Measurements from ENCODE around the gene PFKP.

The PFKP gene

GRCh38 chr10:3146289-3146688 lies 78.9 kb downstream of the PFKP start:
- Histone ChIP-seq H3K79me2 (ENCODE audit: low read length) (no peaks in the 10 kb centered on the region), H3F3A (ENCODE audit: insufficient read depth, low read length) (no peaks in the 10 kb centered on the region), H3K27ac (ENCODE audit: low read length) (no peak overlapping the region), H3K4me1 (ENCODE audit: low read length) (no peaks in the 10 kb centered on the region), H3K4me3 (ENCODE audit: low read length) (no peak overlapping the region), H3K9me3 (replicated peaks; ENCODE audit: insufficient read depth, low read length) (no peaks in the 10 kb centered on the region), H3K9ac (ENCODE audit: low read length) (no peak overlapping the region), H3K27me3 (replicated peaks; ENCODE audit: insufficient read depth, low read length) (no peaks in the 10 kb centered on the region), H3K9me2 (replicated peaks; ENCODE audit: insufficient read depth, low read length) (no peaks in the 10 kb centered on the region), H3K4me2 (ENCODE audit: low read depth, low read length) (no peak overlapping the region), H4K20me1 (ENCODE audit: insufficient read depth, low read length) (no peaks in the 10 kb centered on the region), H3K36me3 (replicated peaks; ENCODE audit: insufficient read depth, low read length) (no peaks in the 10 kb centered on the region; the same call in none of the 2 replicates), H2AFZ (ENCODE audit: low read length) (no peak overlapping the region)
- TF ChIP-seq EZH2phosphoT487 (IDR thresholded peaks at IDR 0.05; ENCODE audit: low read length) (no peak), CTCF (IDR thresholded peaks at IDR 0.05; ENCODE audit: low read length) (no peak), EZH2 (optimal IDR thresholded peaks at IDR 0.05; ENCODE audit: low read depth, low read length) (no peak)
- DNase-seq, result no peak

- no peaks in the 10 kb centered on the region for H3K4me1 ChIP-seq (ENCODE audit: low read length)
- H3F3A ChIP-seq (ENCODE audit: insufficient read depth, low read length), result no peaks in the 10 kb centered on the region
- H3K4me3 ChIP-seq (ENCODE audit: low read length), result no peak overlapping the region
- no peak for DNase-seq
- H2AFZ ChIP-seq (ENCODE audit: low read length), result no peak overlapping the region
- H3K4me2 ChIP-seq (ENCODE audit: low read depth, low read length), result no peak overlapping the region
- no peaks in the 10 kb centered on the region for H3K79me2 ChIP-seq (ENCODE audit: low read length)
- TF ChIP-seq EZH2 (optimal IDR thresholded peaks at IDR 0.05; ENCODE audit: low read depth, low read length) (no peak), CTCF (IDR thresholded peaks at IDR 0.05; ENCODE audit: low read length) (no peak), EZH2phosphoT487 (IDR thresholded peaks at IDR 0.05; ENCODE audit: low read length) (no peak)
- H3K27ac ChIP-seq (ENCODE audit: low read length), result no peak overlapping the region
- no peaks in the 10 kb centered on the region for H3K9me2 ChIP-seq (replicated peaks; ENCODE audit: insufficient read depth, low read length)
- H3K9me3 ChIP-seq (replicated peaks; ENCODE audit: insufficient read depth, low read length), result no peaks in the 10 kb centered on the region
- H3K9ac ChIP-seq (ENCODE audit: low read length), result no peak overlapping the region
- H3K27me3 ChIP-seq (replicated peaks; ENCODE audit: insufficient read depth, low read length), result no peaks in the 10 kb centered on the region
- no peaks in the 10 kb centered on the region for H4K20me1 ChIP-seq (ENCODE audit: insufficient read depth, low read length)
- H3K36me3 ChIP-seq (replicated peaks; ENCODE audit: insufficient read depth, low read length), result no peaks in the 10 kb centered on the region; the same call in none of the 2 replicates
Observed at GRCh38 chr10:3147117-3147820, 79.9 kb downstream of the PFKP start.

GRCh38 chr10:3148041-3148440 lies 80.7 kb downstream of the PFKP start:
- no peak for TF ChIP-seq EZH2phosphoT487 (IDR thresholded peaks at IDR 0.05; ENCODE audit: low read length)
- TF ChIP-seq CTCF (IDR thresholded peaks at IDR 0.05; ENCODE audit: low read length), result no peak
- no peak for TF ChIP-seq EZH2 (optimal IDR thresholded peaks at IDR 0.05; ENCODE audit: low read depth, low read length)
- DNase-seq, result no peak
- Histone ChIP-seq H3K9me3 (replicated peaks; ENCODE audit: insufficient read depth, low read length) (no peaks in the 10 kb centered on the region), H3K36me3 (replicated peaks; ENCODE audit: insufficient read depth, low read length) (no peaks in the 10 kb centered on the region; the same call in none of the 2 replicates), H3F3A (ENCODE audit: insufficient read depth, low read length) (no peaks in the 10 kb centered on the region), H3K4me2 (ENCODE audit: low read depth, low read length) (no peak overlapping the region), H3K9me2 (replicated peaks; ENCODE audit: insufficient read depth, low read length) (no peaks in the 10 kb centered on the region), H3K4me3 (ENCODE audit: low read length) (no peak overlapping the region), H3K27ac (ENCODE audit: low read length) (no peak overlapping the region), H3K9ac (ENCODE audit: low read length) (no peak overlapping the region), H3K4me1 (ENCODE audit: low read length) (no peaks in the 10 kb centered on the region), H4K20me1 (ENCODE audit: insufficient read depth, low read length) (no peaks in the 10 kb centered on the region), H3K79me2 (ENCODE audit: low read length) (no peaks in the 10 kb centered on the region), H2AFZ (ENCODE audit: low read length) (no peak overlapping the region), H3K27me3 (replicated peaks; ENCODE audit: insufficient read depth, low read length) (no peaks in the 10 kb centered on the region)

Measured in MM.1S (cell line).